Naive thymus-derived CD8-positive, alpha-beta T cell (primary cell): Measurements from ENCODE around the gene ACAD9. TPM values are rescaled to one million over a fixed set of nuclear protein-coding genes. Genes with fewer than 3 reads are reported as not detected.

Experiments used
- ATAC-seq, 2 donors: fragments of 150-1000 bp; cut with Tn5 transposase in 1 of 2; sonication (Bioruptor Pico), chemical (Tn5 transposase) in 1 of 2; 1 replicate in 1 of 2; 2 replicates in 1 of 2; pipeline ENCODE4 v1.10.0; 2021; ENCODE audit warnings: mild to moderate bottlenecking in 2 of 2, moderate library complexity in 2 of 2
- POLR2A ChIA-PET: fragments of 350-600 bp; sonication (Branson Sonifier 250); formaldehyde crosslinking; loops from one replicate; lab custom pipeline; 2021; ENCODE audit warnings: antibody characterized with exemption; lab: Charles Lee
- DNase-seq, 10 donors: peaks; one replicate each; pipeline versions ENCODE4 v3.0.0 to v3.0.0-alpha.2; 2020 to 2022
- H3K27ac Mint-ChIP-seq, 10 donors: one replicate each; pipeline ENCODE4 v1.8.0; 2020 to 2022; ENCODE audit warnings: mild to moderate bottlenecking in 10 of 10, mixed read lengths in 10 of 10, moderate library complexity in 4 of 10, inconsistent platforms in 1 of 10
- H3K27me3 Mint-ChIP-seq, 5 donors: one replicate each; pipeline ENCODE4 v1.8.0; 2021 to 2022; ENCODE audit warnings: mixed read lengths in 5 of 5
- H3K36me3 Mint-ChIP-seq, 3 donors: one replicate each; pipeline ENCODE4 v1.8.0; 2020 to 2022; ENCODE audit warnings: mixed read lengths in 3 of 3, mild to moderate bottlenecking in 2 of 3, inconsistent platforms in 1 of 3
- H3K4me1 Mint-ChIP-seq, 4 donors: one replicate each; pipeline ENCODE4 v1.8.0; 2021 to 2022; ENCODE audit warnings: mixed read lengths in 4 of 4
- H3K4me3 Mint-ChIP-seq, 10 donors: one replicate each; pipeline ENCODE4 v1.8.0; 2020 to 2022; ENCODE audit warnings: mild to moderate bottlenecking in 10 of 10, mixed read lengths in 10 of 10, moderate library complexity in 6 of 10, inconsistent platforms in 1 of 10
- H3K9me3 Mint-ChIP-seq, 9 donors: one replicate each; pipeline ENCODE4 v1.8.0; 2020 to 2022; ENCODE audit warnings: mixed read lengths in 9 of 9, mild to moderate bottlenecking in 3 of 9, inconsistent platforms in 1 of 9, moderate library complexity in 1 of 9
- polyA plus RNA-seq, 3 donors: library from polyadenylated mRNA; unstranded; fragments of 300-500 nt; fragmentation: Illumina TruSeq; gene quantifications; one replicate each; pipeline ENCODE4 v1.2.3, GENCODE V29; 2021
- total RNA-seq, 8 experiments: library from RNA in 2 of 8; stranded (reverse) in 2 of 8; gene quantifications; one replicate each; pipeline ENCODE4 v1.2.3 and lab custom pipeline; 2021 to 2026

The ACAD9 gene
- total and polyA plus RNA-seq, 5 experiments from 2014 or later: 14.0 to 61.3 (median 20.4) TPM

GRCh38 chr3:128847666-128848370 lies 31.6 kb upstream of the ACAD9 start:
- Mint-ChIP-seq H3K4me1 (peaks cover 8 to 20% (median 18%) of the 10 kb centered on the region in 4 donors), H3K27ac (peak overlapping the region in 2 of 10 donors; percentile 65 to 80), H3K27me3 (no peaks in the 10 kb centered on the region), H3K9me3 (peaks cover 0 to 3% (median 0%) of the 10 kb centered on the region in 9 donors), H3K36me3 (no peaks in the 10 kb centered on the region), H3K4me3 (peak overlapping the region in 1 of 10 donors; percentile 24)
- DNase-seq (peak in 1 of 10 donors; percentile 24), ATAC-seq (no peak)
- POLR2A ChIA-PET: no interaction called here

GRCh38 chr3:128848936-128849335 lies 30.5 kb upstream of the ACAD9 start:
- Mint-ChIP-seq H3K27ac (peak overlapping the region in 1 of 10 donors; percentile 33), H3K9me3 (peaks cover 0 to 4% (median 0%) of the 10 kb centered on the region in 9 donors), H3K4me3 (no peak overlapping the region), H3K27me3 (no peaks in the 10 kb centered on the region), H3K36me3 (no peaks in the 10 kb centered on the region), H3K4me1 (peaks cover 8 to 20% (median 18%) of the 10 kb centered on the region in 4 donors)
- ATAC-seq (no peak), DNase-seq (peak in 1 of 10 donors; percentile 35)
- POLR2A ChIA-PET: no interaction called here

- Mint-ChIP-seq H3K4me3 (no peak overlapping the region), H3K27me3 (no peaks in the 10 kb centered on the region), H3K36me3 (peaks cover 0 to 3% (median 1%) of the 10 kb centered on the region in 3 donors), H3K27ac (peak overlapping the region in 1 of 10 donors; percentile 33), H3K4me1 (peaks cover 8 to 20% (median 17%) of the 10 kb centered on the region in 4 donors), H3K9me3 (peaks cover 0 to 14% (median 9%) of the 10 kb centered on the region in 9 donors)
- ATAC-seq: no peak
- DNase-seq: no peak
- POLR2A ChIA-PET: no interaction called here
These were observed 29.4 kb upstream of the ACAD9 start for GRCh38 chr3:128849911-128850455.

- no peak for DNase-seq
- Mint-ChIP-seq H3K4me3 (no peak overlapping the region), H3K36me3 (peaks cover 0 to 7% (median 7%) of the 10 kb centered on the region in 3 donors), H3K27me3 (no peaks in the 10 kb centered on the region), H3K9me3 (peaks cover 0 to 19% (median 10%) of the 10 kb centered on the region in 9 donors), H3K27ac (no peak overlapping the region), H3K4me1 (peaks cover 5 to 14% (median 12%) of the 10 kb centered on the region in 4 donors)
- no peak for ATAC-seq
- POLR2A ChIA-PET: no interaction called here
These were observed 28.9 kb upstream of the ACAD9 start for GRCh38 chr3:128850544-128850943.

- ATAC-seq: no peak
- Mint-ChIP-seq H3K4me3 (no peak overlapping the region), H3K36me3 (peaks cover 0 to 11% (median 9%) of the 10 kb centered on the region in 3 donors), H3K4me1 (peaks cover 2 to 7% (median 6%) of the 10 kb centered on the region in 4 donors), H3K9me3 (peaks cover 0 to 25% (median 11%) of the 10 kb centered on the region in 9 donors), H3K27me3 (no peaks in the 10 kb centered on the region), H3K27ac (no peak overlapping the region)
- no peak for DNase-seq
- POLR2A ChIA-PET: no interaction called here
These were observed 27.8 kb upstream of the ACAD9 start for GRCh38 chr3:128851601-128852000.

GRCh38 chr3:128853826-128854225 lies 25.6 kb upstream of the ACAD9 start:
- no peaks in the 10 kb centered on the region for H3K4me1 Mint-ChIP-seq
- H3K9me3 Mint-ChIP-seq: peaks cover 0 to 47% (median 30%) of the 10 kb centered on the region in 9 donors
- no peak for ATAC-seq
- no peak overlapping the region for H3K4me3 Mint-ChIP-seq
- POLR2A ChIA-PET: no interaction called here
- no peak for DNase-seq
- no peaks in the 10 kb centered on the region for H3K27me3 Mint-ChIP-seq
- peaks cover 0 to 23% (median 17%) of the 10 kb centered on the region in 3 donors for H3K36me3 Mint-ChIP-seq
- no peak overlapping the region for H3K27ac Mint-ChIP-seq

- Mint-ChIP-seq H3K27ac (no peak overlapping the region), H3K4me1 (no peaks in the 10 kb centered on the region), H3K27me3 (no peaks in the 10 kb centered on the region), H3K36me3 (peaks cover 0 to 26% (median 17%) of the 10 kb centered on the region in 3 donors), H3K9me3 (peaks cover 0 to 53% (median 32%) of the 10 kb centered on the region in 9 donors), H3K4me3 (no peak overlapping the region)
- POLR2A ChIA-PET: no interaction called here
- DNase-seq: no peak
- no peak for ATAC-seq
These were observed 24.9 kb upstream of the ACAD9 start for GRCh38 chr3:128854475-128854874.

GRCh38 chr3:128855569-128855968 lies 23.9 kb upstream of the ACAD9 start:
- ATAC-seq (no peak), DNase-seq (no peak)
- POLR2A ChIA-PET: no interaction called here
- Mint-ChIP-seq H3K36me3 (peaks cover 0 to 26% (median 25%) of the 10 kb centered on the region in 3 donors), H3K27ac (no peak overlapping the region), H3K27me3 (no peaks in the 10 kb centered on the region), H3K4me1 (no peaks in the 10 kb centered on the region), H3K9me3 (peaks cover 0 to 64% (median 35%) of the 10 kb centered on the region in 9 donors), H3K4me3 (no peak overlapping the region)

- no peak for ATAC-seq
- peaks cover 0 to 35% (median 26%) of the 10 kb centered on the region in 3 donors for H3K36me3 Mint-ChIP-seq
- H3K4me1 Mint-ChIP-seq: no peaks in the 10 kb centered on the region
- POLR2A ChIA-PET: no interaction called here
- H3K27me3 Mint-ChIP-seq: no peaks in the 10 kb centered on the region
- no peak overlapping the region for H3K4me3 Mint-ChIP-seq
- H3K27ac Mint-ChIP-seq: no peak overlapping the region
- peak in 1 of 10 donors; percentile 9 for DNase-seq
- peaks cover 0 to 74% (median 38%) of the 10 kb centered on the region in 9 donors for H3K9me3 Mint-ChIP-seq
These were observed 21.3 kb upstream of the ACAD9 start for GRCh38 chr3:128858167-128858566.

- no peak for ATAC-seq
- Mint-ChIP-seq H3K27me3 (no peaks in the 10 kb centered on the region), H3K36me3 (peaks cover 0 to 34% (median 26%) of the 10 kb centered on the region in 3 donors), H3K4me1 (peaks cover 0 to 2% (median 0%) of the 10 kb centered on the region in 4 donors), H3K27ac (no peak overlapping the region), H3K4me3 (no peak overlapping the region), H3K9me3 (peaks cover 0 to 67% (median 34%) of the 10 kb centered on the region in 9 donors)
- DNase-seq: no peak
- POLR2A ChIA-PET: interaction anchor here (1.5 kb wide), 1 partner anchor 20 kb away, joined by 3 read pairs; the partner anchor contains the start of gene ACAD9
These were observed 19.8 kb upstream of the ACAD9 start for GRCh38 chr3:128859630-128860029.

- H3K4me3 Mint-ChIP-seq: no peak overlapping the region
- no peak for ATAC-seq
These were observed 17.9 kb upstream of the ACAD9 start for GRCh38 chr3:128861491-128861890.

GRCh38 chr3:128863560-128863959 lies 15.9 kb upstream of the ACAD9 start:
- peaks cover 0 to 4% (median 0%) of the 10 kb centered on the region in 4 donors for H3K4me1 Mint-ChIP-seq

More at GRCh38 chr3:128861491-128861890, 17.9 kb upstream of the ACAD9 start:
- POLR2A ChIA-PET: no interaction called here
- Mint-ChIP-seq H3K36me3 (peaks cover 0 to 24% (median 17%) of the 10 kb centered on the region in 3 donors), H3K9me3 (peaks cover 0 to 50% (median 31%) of the 10 kb centered on the region in 9 donors), H3K27me3 (no peaks in the 10 kb centered on the region), H3K4me1 (peaks cover 0 to 4% (median 0%) of the 10 kb centered on the region in 4 donors), H3K27ac (peak overlapping the region in 2 of 10 donors; percentile 21 to 65)
- DNase-seq: no peak

GRCh38 chr3:128864351-128864811 lies 15.0 kb upstream of the ACAD9 start:
- Mint-ChIP-seq H3K27ac (peak overlapping the region in 1 of 10 donors; percentile 13), H3K4me1 (peaks cover 0 to 4% (median 0%) of the 10 kb centered on the region in 4 donors), H3K36me3 (peaks cover 0 to 18% (median 0%) of the 10 kb centered on the region in 3 donors), H3K27me3 (no peaks in the 10 kb centered on the region), H3K9me3 (peaks cover 0 to 22% (median 17%) of the 10 kb centered on the region in 9 donors), H3K4me3 (no peak overlapping the region)
- DNase-seq: no peak
- POLR2A ChIA-PET: no interaction called here
- no peak for ATAC-seq

More at GRCh38 chr3:128863560-128863959, 15.9 kb upstream of the ACAD9 start:
- Mint-ChIP-seq H3K4me3 (no peak overlapping the region), H3K9me3 (peaks cover 0 to 30% (median 23%) of the 10 kb centered on the region in 9 donors), H3K27ac (no peak overlapping the region), H3K27me3 (no peaks in the 10 kb centered on the region), H3K36me3 (peaks cover 0 to 21% (median 6%) of the 10 kb centered on the region in 3 donors)
- POLR2A ChIA-PET: no interaction called here
- ATAC-seq (no peak), DNase-seq (no peak)
